Central memory CD4-positive, alpha-beta T cell (primary cell): ENCODE data around the gene AFAP1.
A peak's percentile ranks its signal among the peaks of the same experiment; 100 is the strongest.

Experiments used
- DNase-seq: peaks from one replicate; pipeline ENCODE4 v3.0.0; 2022

The AFAP1 gene

DNA sequence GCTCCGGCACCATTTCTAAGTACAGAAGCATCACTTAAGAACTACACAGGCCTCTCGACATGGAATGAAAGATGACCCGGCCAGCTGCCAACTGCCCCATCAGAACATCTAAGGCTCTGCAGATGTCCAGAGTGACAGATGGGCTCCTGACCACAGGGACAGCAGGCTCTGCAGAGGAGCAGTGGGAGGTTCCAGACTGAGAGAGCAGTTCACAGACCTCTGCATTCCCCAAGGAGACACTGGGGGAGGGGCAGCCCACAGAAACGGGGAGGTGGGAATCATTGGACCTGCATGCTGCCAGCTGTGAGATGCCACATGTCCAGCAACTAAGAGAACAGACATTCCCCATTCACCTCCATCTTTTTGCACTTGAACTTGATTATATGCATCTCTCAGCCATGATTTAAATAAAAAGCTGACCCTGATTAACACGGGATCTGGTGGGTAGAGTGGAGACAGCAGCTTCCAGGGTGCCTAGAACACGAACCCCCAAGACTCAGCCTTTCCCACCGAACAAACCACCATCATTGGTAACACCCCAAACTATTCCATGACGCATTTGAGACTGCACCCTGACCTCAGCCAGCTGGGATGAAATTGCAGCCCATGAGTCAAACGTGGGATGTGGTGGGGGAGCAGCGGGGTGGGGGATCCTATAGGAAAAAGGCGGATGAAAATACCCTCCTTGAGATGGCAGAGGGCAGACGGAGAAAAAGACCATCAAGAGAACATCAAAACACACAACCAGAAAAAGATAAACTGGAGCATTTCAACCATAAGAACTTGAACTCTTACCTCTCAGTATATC lies 47.2 kb downstream of the AFAP1 start:
- no peak for DNase-seq

DNA sequence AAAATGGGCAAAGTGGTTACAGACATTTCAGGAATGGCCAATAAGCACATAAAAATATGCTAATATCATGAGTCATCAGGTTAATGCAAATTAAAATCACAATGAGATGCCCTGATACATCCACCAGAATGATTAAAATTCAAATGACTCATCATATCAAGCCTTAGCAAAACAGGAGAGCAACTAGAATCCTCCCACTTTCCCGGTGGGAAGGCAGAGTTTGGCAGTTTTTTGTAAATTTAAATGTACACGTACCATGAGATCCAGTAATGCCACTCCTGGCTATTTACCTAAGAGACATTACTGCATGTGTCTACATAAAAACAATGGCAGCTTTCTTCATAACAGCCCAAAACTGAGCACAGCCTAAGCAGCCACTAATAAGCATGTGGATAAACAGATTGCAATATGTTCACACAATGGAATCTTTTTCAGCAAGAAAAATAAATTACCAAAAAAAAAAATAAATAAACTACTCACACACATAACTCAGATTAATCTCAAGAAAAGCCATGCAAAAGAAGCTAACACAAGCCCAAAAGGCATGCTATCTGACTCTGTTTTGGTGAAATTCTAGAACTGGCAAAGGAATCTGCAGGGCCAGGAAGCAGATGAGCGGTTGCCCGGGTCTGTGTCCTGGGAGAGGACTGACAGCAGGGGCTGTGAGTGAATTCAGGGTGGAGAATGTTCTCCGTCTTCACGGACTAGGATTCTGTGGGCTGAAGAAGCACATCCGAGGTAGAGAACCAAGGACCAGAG lies 48.8 kb downstream of the AFAP1 start:
- no peak for DNase-seq

DNA sequence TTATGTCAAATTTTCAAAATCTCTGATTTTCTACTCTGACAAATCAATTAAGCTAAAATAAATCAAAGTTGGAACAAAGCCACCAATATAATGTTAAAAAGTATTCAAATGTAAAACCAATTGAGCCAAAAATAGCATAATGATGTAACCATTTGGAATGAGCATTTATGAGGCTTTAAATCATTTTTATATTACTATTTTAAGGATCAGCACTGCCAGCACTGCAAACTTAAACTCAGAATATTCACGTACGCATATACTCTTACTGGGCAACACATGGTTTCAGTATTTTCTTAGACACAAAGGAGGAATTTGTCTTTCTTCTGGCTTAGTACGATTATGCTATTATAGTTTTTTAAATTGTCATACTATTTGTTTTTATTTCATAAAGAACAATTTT lies 52.2 kb downstream of the AFAP1 start:
- DNase-seq: no peak

DNA sequence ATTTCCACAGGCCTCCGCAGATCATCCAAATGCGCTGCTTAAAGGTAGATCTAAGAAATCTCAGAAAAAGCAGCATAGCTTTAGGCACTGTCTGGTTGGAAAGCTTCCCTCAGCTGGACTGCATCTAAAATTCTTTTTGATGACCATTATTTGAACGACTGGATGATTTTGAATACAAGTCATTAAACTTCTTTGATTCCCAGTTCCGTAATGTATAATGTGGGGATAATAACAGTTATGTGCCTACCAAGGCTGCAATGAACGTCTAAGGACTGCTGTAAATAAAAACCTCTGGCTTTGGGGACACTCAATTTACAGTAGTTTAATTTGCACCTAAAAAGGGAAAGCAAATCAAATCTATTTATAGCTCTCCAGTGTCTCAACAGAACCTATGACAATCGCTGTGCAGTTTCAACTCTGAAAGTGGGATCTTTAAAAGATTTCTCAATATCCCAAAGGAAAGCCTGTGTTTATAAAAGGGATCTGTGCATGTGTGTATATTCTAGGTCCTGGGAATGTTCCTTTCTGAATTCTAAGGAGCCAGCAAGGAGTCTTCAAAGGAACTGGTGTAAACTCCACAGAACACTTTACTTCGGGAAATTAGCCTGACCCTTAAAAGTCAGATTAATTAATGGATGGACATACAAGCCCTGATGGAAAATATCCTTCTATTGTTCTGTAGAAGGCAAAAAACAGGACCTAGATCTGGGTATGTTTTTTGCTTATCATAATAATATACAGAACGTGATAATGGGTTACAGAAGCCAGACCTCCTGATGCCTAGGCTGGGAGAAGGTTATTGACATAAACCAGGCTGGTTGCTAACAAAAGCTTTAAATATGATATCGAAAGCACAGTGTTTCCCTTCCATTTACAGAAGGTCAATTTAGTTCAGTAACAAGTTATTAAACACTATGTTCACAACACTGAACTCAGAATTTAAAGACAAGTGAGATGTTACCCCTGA lies 53.4 kb downstream of the AFAP1 start:
- DNase-seq: no peak

GRCh38 chr4:7885216-7886006 lies 54.2 kb downstream of the AFAP1 start:
- no peak for DNase-seq

DNA sequence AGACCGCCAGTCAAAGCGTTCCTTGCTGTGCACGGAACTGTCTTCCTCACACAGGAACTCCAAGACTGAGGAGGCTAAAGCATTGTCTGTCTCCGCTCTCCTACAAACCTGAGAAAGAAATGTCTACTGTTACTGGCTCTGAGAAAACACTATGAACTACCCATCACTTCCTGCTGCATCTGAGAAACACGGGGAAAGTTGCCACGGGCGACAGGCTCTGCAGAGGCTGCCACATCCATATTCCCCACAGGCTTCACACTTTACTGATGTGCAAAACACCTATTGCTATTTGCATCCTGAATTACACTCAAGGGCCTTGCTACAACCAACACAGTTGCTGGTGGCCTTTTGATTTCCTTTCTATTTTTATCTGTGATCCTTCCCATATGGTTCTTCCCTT lies 59.0 kb downstream of the AFAP1 start:
- no peak for DNase-seq

GRCh38 chr4:7879127-7879526 lies 60.5 kb downstream of the AFAP1 start:
- DNase-seq: no peak

DNA sequence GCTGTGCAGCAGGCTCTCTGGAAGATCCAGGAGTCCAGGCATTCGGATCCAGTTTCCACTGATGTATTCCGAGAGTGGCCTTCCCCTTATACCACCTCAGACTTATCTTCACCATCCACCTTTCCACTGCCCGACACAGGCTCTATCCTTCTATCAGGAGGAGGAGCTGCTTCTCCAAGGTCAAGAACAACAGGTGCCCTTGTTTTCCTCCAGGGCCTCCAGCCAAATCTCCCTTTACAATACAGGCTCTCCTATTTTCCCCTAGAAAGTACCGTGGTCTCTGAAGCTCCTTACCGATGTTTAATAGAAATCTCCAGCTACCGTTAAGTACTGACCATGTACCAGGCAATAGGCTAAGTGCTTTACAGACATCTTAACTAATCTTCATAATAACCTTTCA lies 61.3 kb downstream of the AFAP1 start:
- DNase-seq: no peak

GRCh38 chr4:7877176-7877575 lies 62.5 kb downstream of the AFAP1 start:
- no peak for DNase-seq

- peak; percentile 23 for DNase-seq
Observed at GRCh38 chr4:7876201-7876875, 63.3 kb downstream of the AFAP1 start.

- DNase-seq: no peak
Observed at GRCh38 chr4:7874838-7875237, 64.8 kb downstream of the AFAP1 start.

- DNase-seq: no peak
Observed at GRCh38 chr4:7873881-7874280, 65.8 kb downstream of the AFAP1 start.

GRCh38 chr4:7872264-7872771 lies 67.3 kb downstream of the AFAP1 start:
- no peak for DNase-seq

DNA sequence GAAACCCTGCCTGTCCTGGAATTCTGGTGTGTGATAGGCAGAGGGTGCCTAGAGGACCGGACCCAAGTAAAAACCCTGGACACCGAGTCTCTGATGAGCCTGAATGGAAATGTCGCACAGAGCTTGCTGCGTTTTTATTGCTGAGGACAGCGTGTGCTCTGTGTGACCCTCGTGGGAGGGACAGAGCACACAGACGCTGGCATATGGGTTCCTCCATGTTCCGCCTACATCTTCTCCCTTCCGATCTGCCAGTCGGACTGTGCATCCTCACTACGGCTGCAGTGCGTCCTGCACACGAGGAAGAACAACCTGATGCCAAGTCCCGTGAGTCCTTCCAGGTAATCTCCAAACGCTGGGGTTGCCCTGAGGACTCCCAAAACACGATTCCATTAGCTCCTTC lies 68.3 kb downstream of the AFAP1 start:
- DNase-seq: no peak

DNA sequence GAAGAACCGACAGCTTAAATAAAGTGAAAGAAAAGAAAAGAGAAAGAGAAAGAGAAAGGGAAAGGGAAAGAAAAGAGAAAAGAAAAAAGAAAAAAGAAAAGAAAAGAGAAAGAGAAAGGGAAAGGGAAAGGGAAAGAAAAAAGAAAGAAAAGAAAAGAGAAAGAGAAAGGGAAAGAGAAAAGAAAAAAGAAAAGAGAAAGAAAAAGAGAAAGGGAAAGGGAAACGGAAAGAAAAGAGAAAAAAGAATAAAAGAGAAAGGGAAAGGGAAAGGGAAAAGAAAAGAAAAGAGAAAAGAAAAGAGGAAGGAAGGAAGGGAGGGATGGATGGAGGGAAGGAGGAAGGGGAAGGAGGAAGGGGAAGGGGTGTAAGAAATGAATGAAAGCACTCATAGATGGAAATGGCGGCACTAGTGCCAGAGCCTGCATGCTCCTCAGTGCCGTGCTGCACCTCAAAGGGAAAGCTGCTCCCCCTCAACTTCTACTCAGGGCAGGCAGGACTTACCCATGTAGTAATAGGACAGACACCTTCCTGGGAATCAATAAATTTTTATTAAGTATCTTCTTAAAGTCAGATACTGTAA lies 70.7 kb downstream of the AFAP1 start:
- no peak for DNase-seq

DNA sequence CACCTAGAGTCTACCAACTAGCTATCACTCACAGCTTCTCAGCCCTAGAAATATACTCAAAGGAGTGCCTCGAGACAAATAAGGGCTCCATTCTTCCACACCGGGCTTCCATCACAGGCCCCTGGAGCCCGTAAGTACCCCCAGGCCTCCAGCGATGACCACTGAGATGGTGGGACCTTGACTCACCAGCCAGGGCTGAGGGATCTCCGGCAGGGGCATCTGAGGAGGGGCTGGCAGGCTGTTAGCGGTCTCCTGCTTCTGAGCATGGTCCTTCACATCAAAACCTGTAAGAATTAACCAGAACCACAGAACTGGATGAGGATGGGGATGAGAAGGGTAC lies 71.3 kb downstream of the AFAP1 start:
- DNase-seq: no peak

DNA sequence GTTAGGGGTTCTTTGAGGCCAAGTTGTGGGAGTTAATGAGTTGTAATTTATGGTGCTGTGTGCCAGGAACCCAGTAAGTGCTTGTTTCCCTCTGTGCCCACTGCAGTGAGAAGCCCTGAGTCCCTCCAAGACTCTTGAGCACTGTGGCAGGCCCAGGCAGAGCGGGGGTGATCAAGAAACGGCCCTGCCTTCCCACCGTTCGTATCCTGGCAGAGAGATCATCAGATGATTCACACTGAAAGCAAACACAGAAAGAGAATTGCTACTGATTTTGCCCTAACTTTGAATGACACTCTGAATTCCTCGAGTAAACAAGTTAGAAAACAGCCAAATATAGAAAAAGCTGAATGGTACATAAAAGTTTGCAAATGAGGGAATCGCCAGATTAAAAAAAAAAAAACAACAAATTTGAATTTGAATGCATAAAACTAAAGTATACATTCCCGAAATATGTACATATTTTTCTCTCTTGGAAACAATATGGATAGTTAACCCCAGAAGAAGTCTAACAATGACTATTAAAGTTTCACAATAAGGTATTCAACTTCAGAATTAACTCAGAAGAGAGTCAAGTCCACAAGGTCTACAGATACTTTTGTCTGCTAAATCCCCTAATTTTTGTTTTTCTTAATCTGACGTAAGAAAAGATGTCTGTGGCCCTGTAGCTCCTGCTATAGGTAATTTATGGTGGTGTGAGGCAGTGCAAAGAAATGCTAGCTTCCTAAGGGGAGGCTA lies 71.8 kb downstream of the AFAP1 start:
- no peak for DNase-seq

DNA sequence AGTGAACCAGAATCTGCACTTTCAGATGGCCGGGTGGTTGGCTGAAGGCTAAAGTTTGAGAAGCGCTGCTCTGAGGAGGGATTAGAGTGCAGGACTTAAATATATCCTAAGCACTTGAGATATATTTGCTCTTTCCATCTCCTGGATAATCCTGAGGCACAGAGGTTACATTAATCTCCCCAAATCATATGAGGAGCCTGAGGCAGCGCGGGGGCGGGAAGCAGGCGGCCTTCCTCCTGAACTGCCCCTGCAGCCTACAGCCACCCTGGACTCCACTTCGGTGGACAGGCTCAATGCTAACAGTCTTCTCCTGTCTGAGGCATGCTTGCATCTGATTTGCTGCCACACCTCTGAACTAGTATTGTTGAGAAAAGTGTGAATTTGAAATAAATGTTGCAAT lies 72.5 kb downstream of the AFAP1 start:
- DNase-seq: no peak

- DNase-seq: no peak
Observed at GRCh38 chr4:7865533-7865932, 74.1 kb downstream of the AFAP1 start.

DNA sequence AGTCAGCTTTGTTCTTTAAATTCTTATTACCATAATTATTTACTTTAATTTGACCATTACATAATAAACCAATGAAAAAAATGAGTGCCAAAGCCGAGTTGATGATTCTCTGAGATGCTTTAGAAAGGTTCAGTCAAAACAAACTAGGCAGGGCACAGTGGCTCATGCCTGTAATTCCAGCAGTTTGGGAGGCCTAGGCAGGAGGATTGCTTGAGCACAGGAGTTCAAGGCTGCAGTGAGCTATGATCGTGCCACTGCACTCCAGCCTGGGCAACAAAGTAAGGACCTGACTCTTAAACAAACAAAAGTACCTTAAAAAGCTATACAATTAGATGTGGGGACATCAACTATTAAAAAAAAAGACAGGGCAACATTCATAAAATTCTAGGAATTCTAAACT lies 75.0 kb downstream of the AFAP1 start:
- DNase-seq: no peak
